SU-DHL-6 (cell line): ENCODE data around the gene COLQ.

Experiments used
- H2AFZ ChIP-seq: fragments of 200-600 bp; sonication (generic); 2 replicates; pipeline ENCODE4 v1.6.1; 2014; ENCODE audit warnings: low read depth, mild to moderate bottlenecking, moderate library complexity, mixed read lengths, antibody characterized with exemption, low read length; ENCODE audit not compliant: severe bottlenecking
- H3F3A ChIP-seq: fragments of 200-600 bp; shearing (Covaris generic); 2 replicates; pipeline ENCODE4 v1.6.0; 2016; ENCODE audit warnings: antibody characterized with exemption, mild to moderate bottlenecking; ENCODE audit not compliant: insufficient read depth
- H3K27ac ChIP-seq: fragments of 200-600 bp; sonication (generic); 2 replicates; pipeline ENCODE4 v1.5.1; 2016; ENCODE audit warnings: low read depth, mild to moderate bottlenecking, low read length, moderate library complexity, mixed read lengths
- H3K27me3 ChIP-seq: fragments of 200-600 bp; sonication (generic), shearing (Covaris generic); 2 replicates; pipeline ENCODE4 v1.6.0; 2014; ENCODE audit warnings: mild to moderate bottlenecking, low read length
- H3K36me3 ChIP-seq: fragments of 200-600 bp; sonication (generic); 2 replicates; pipeline ENCODE4 v1.6.1; 2014; ENCODE audit warnings: mild to moderate bottlenecking, low read length, mixed read lengths
- H3K4me2 ChIP-seq: fragments of 300-600, 200-600 bp; shearing (Covaris generic), sonication (generic); 2 replicates; pipeline ENCODE4 v1.6.0; 2014; ENCODE audit warnings: low read length, low read depth, mild to moderate bottlenecking; ENCODE audit not compliant: poor library complexity, severe bottlenecking
- H3K4me3 ChIP-seq: fragments of 200-600 bp; sonication (generic); 2 replicates; pipeline ENCODE4 v1.5.1; 2014; ENCODE audit warnings: antibody characterized with exemption, low read length, mild to moderate bottlenecking, mixed read lengths; ENCODE audit not compliant: insufficient read depth, poor library complexity, severe bottlenecking
- H3K79me2 ChIP-seq: fragments of 200-600 bp; sonication (generic); 2 replicates; pipeline ENCODE4 v1.6.1; 2014; ENCODE audit warnings: mild to moderate bottlenecking, low read length, moderate library complexity; ENCODE audit not compliant: insufficient read depth
- H3K9ac ChIP-seq: fragments of 200-600 bp; sonication (generic); 2 replicates; pipeline ENCODE4 v1.7.0; 2014; ENCODE audit warnings: mild to moderate bottlenecking, low read length
- H3K9me2 ChIP-seq: fragments of 200-600 bp; sonication (generic); replicated peaks from 2 replicates; pipeline ENCODE4 v1.6.1; 2014; ENCODE audit warnings: low read length; ENCODE audit not compliant: insufficient read depth
- H3K9me3 ChIP-seq: fragments of 200-600 bp; sonication (generic); 2 replicates; pipeline ENCODE4 v1.6.1; 2014; ENCODE audit warnings: low read length, mixed read lengths; ENCODE audit not compliant: insufficient read depth
- H4K20me1 ChIP-seq: fragments of 200-600 bp; sonication (generic); 2 replicates; pipeline ENCODE4 v1.6.1; 2014; ENCODE audit warnings: low read depth, mild to moderate bottlenecking, antibody characterized with exemption, low read length, moderate library complexity, mixed read lengths
- EZH2phosphoT487 ChIP-seq: fragments of 200-600 bp; sonication (generic), shearing (Covaris generic); conservative IDR thresholded peaks from 2 replicates; pipeline ENCODE4 v1.6.1; 2018; ENCODE audit warnings: mild to moderate bottlenecking, antibody characterized with exemption, low read length, moderate library complexity, mixed read lengths
- TF ChIP-seq, protein P1 (sequence below): fragments of 200-600 bp; sonication (generic); IDR thresholded peaks from one replicate; pipeline ENCODE4 v1.5.1; 2017; ENCODE audit warnings: antibody characterized with exemption, mild to moderate bottlenecking, low read length, moderate library complexity; ENCODE audit not compliant: insufficient read depth, poor library complexity, severe bottlenecking

COLQ gene

DNA sequence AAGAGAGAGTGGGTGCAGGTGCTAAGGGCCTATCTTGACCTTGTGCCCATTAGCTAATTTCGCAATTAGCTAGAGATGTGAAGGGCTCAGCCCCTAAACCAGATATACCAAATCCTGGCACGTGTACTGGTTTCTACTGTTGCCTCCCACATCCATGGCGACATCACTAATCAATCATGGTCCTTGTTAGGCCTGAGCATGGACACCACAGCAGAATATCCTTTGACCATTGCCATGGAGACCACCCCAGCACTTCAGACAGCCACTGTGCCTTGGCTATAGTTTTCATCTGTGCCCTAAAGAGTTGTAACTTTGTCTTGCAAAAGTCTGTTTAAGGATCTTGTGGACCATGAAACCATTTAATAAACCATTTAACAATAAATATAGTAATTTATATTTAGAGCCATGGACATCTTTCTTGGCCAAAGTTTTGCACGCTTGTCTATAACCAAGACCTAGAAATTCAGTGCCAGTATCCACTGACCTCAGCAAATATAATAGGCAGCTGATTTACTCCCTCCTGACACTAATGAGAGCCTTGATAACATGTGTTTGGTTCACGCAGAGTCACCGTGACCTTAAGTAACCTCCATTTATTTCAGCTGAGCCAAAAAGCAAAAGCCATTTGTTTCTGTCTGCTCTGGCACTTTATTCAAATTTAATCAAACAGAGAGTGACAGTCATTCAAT is 43.4 kb downstream of the COLQ start:
- Histone ChIP-seq H3K4me3 (no peak overlapping the region), H3K9me2 (no peaks in the 10 kb centered on the region), H3K9ac (no peak overlapping the region), H4K20me1 (no peaks in the 10 kb centered on the region), H3F3A (no peaks in the 10 kb centered on the region), H3K27ac (no peak overlapping the region), H3K9me3 (no peaks in the 10 kb centered on the region), H2AFZ (no peak overlapping the region), H3K79me2 (no peaks in the 10 kb centered on the region), H3K4me2 (no peak overlapping the region), H3K27me3 (no peaks in the 10 kb centered on the region), H3K36me3 (no peaks in the 10 kb centered on the region)
- TF ChIP-seq, protein P1, sequence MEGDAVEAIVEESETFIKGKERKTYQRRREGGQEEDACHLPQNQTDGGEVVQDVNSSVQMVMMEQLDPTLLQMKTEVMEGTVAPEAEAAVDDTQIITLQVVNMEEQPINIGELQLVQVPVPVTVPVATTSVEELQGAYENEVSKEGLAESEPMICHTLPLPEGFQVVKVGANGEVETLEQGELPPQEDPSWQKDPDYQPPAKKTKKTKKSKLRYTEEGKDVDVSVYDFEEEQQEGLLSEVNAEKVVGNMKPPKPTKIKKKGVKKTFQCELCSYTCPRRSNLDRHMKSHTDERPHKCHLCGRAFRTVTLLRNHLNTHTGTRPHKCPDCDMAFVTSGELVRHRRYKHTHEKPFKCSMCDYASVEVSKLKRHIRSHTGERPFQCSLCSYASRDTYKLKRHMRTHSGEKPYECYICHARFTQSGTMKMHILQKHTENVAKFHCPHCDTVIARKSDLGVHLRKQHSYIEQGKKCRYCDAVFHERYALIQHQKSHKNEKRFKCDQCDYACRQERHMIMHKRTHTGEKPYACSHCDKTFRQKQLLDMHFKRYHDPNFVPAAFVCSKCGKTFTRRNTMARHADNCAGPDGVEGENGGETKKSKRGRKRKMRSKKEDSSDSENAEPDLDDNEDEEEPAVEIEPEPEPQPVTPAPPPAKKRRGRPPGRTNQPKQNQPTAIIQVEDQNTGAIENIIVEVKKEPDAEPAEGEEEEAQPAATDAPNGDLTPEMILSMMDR = no peak
- no peak for TF ChIP-seq EZH2phosphoT487

DNA sequence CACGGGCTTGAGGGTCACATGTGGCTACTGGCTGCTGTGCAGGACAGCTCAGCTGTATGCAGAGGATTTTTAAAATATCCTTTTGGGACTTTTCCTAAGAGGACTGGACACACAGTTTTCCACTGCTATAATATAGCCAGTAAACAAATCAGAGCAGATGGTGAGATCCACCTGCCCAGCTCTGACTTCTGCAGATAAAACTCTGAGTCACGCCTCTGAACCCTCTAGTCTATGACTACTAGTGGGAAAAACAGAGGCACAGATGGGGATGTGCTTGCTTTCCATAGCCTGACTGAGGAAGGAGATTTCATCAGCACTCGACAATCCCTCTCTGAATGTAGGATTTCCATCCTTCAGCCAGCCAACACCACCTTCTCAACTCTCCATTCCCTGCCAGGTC is 45.1 kb downstream of the COLQ start:
- no peaks in the 10 kb centered on the region for H3K79me2 ChIP-seq

DNA sequence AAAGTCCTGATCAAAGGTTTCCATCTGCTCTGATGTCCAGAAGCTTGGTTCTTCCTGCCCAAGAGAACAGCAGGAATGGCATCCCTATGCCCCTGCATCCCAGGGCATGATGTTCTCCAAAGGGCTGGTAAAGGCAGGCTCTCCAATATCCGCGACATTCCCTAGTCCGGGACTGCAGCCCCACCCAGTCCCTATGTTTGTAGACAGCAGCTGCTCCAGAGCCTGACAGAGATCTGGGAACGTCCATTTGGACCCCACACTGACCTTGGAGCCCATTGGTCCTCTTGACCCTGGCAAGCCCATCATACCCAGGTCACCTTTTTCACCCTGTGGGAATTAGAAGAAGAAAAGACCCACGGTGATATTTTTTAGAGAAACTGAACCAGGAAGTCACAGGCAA is 46.3 kb downstream of the COLQ start:
- Histone ChIP-seq H3K9me2 (no peaks in the 10 kb centered on the region), H3K36me3 (no peaks in the 10 kb centered on the region), H2AFZ (no peak overlapping the region), H3K9me3 (no peaks in the 10 kb centered on the region), H3K4me3 (no peak overlapping the region), H3K27me3 (no peaks in the 10 kb centered on the region), H3F3A (no peaks in the 10 kb centered on the region), H3K4me2 (no peak overlapping the region), H3K79me2 (no peaks in the 10 kb centered on the region), H3K9ac (no peak overlapping the region), H4K20me1 (no peaks in the 10 kb centered on the region), H3K27ac (no peak overlapping the region)
- no peak for TF ChIP-seq EZH2phosphoT487
- TF ChIP-seq, protein P1 = no peak

More for the DNA sequence above, 45.1 kb downstream of the COLQ start:
- H3K27me3 ChIP-seq = no peaks in the 10 kb centered on the region
- no peak overlapping the region for H3K4me2 ChIP-seq
- H3K9me3 ChIP-seq = no peaks in the 10 kb centered on the region
- H3K27ac ChIP-seq = no peak overlapping the region
- H4K20me1 ChIP-seq = no peaks in the 10 kb centered on the region
- H3K9me2 ChIP-seq = no peaks in the 10 kb centered on the region
- no peak overlapping the region for H2AFZ ChIP-seq
- TF ChIP-seq, protein P1 = no peak
- no peak for TF ChIP-seq EZH2phosphoT487
- H3K4me3 ChIP-seq = no peak overlapping the region
- no peaks in the 10 kb centered on the region for H3F3A ChIP-seq
- no peaks in the 10 kb centered on the region for H3K36me3 ChIP-seq
- H3K9ac ChIP-seq = no peak overlapping the region
